K562 (cell line): ENCODE data around the gene BNC2. TPM values are rescaled to one million over a fixed set of nuclear protein-coding genes. Genes with fewer than 3 reads are reported as not detected.

Source experiments
- ATAC-seq: fragments of 200-7000 bp; cut with Tn5 transposase; 3 replicates; pipeline ENCODE4 v1.9.1; 2020; ENCODE audit warnings: moderate library complexity
- BruUV-seq: library from RNA; stranded (reverse); fragments of 400-500 nt; replicated peaks from 2 replicates; lab custom pipeline; 2021; lab: Mats Ljungman, UMichigan
- CTCF ChIA-PET: fragments of 300-600 bp; formaldehyde crosslinking; extraction: SDS; loops from one replicate; lab custom pipeline; 2021; ENCODE audit warnings: low intra/inter-chr PET ratio; lab: Yijun Ruan, JAX
- POLR2A ChIA-PET: fragments of 300-600, 350-650 bp; sonication (Branson Sonifier 250); formaldehyde crosslinking; extraction: SDS; loops from one replicate; lab custom pipeline; 2021; ENCODE audit warnings: antibody characterized with exemption, inconsistent platforms; lab: Yijun Ruan, JAX
- DNase-seq, 4 experiments: peaks; one replicate each; pipeline versions ENCODE4 v3.0.0 to v3.0.0-alpha.2; 2011 to 2018; ENCODE audit warnings: low spot score in 3 of 4, mixed read lengths in 3 of 4; ENCODE audit errors: extremely low read depth in 1 of 4
- FAIRE-seq: peaks from 2 replicates; lab custom pipeline; 2011; peaks lifted over from hg19 to GRCh38; lab: Jason Lieb, UNC
- H2AFZ ChIP-seq: 2 replicates; pipeline ENCODE4 v1.6.0; 2011; ENCODE audit warnings: low read depth, low read length, control low read depth, inconsistent platforms
- H3K27ac ChIP-seq: fragments of 200-600 bp; 3 replicates; pipeline ENCODE4 v1.8.0; 2011; ENCODE audit warnings: low read depth, mild to moderate bottlenecking, control low read depth, inconsistent platforms, low read length, moderate library complexity, mixed read lengths; ENCODE audit errors: extremely low read depth
- H3K27me3 ChIP-seq, 2 experiments: fragments of 300-600 bp in 1 of 2; 2 replicates in 1 of 2; 3 replicates in 1 of 2; pipeline versions ENCODE4 v1.6.0 to v1.8.0; 2011; ENCODE audit warnings: inconsistent platforms in 2 of 2, low read length in 2 of 2, mild to moderate bottlenecking in 1 of 2, mixed read lengths in 1 of 2, moderate library complexity in 1 of 2; ENCODE audit not compliant: control insufficient read depth in 2 of 2, insufficient read depth in 2 of 2
- H3K36me3 ChIP-seq: fragments of 300-600 bp; 3 replicates; pipeline ENCODE4 v1.8.0; 2011; ENCODE audit warnings: mild to moderate bottlenecking, low read length, inconsistent platforms; ENCODE audit not compliant: control insufficient read depth, insufficient read depth
- H3K4me1 ChIP-seq, 2 experiments: fragments of 200-600 bp in 1 of 2; replicated peaks in 1 of 2; 2 replicates in 1 of 2; 3 replicates in 1 of 2; pipeline versions ENCODE4 v1.5.1 to v1.8.0; 2011; ENCODE audit warnings: inconsistent platforms in 2 of 2, low read length in 2 of 2, mild to moderate bottlenecking in 1 of 2, mixed read lengths in 1 of 2, moderate library complexity in 1 of 2; ENCODE audit not compliant: control insufficient read depth in 2 of 2, insufficient read depth in 2 of 2
- H3K4me2 ChIP-seq: 2 replicates; pipeline ENCODE4 v1.6.1; 2011; ENCODE audit warnings: low read length, control low read depth, inconsistent platforms, mixed read lengths; ENCODE audit not compliant: insufficient read depth
- H3K4me3 ChIP-seq: fragments of 200-600 bp; sonication (generic), shearing (Covaris generic); 2 replicates; pipeline ENCODE4 v1.5.1; 2016; ENCODE audit warnings: control low read depth, inconsistent platforms
- H3K79me2 ChIP-seq: fragments of 200-600 bp; 3 replicates; pipeline ENCODE4 v1.8.0; 2011; ENCODE audit warnings: low read length, inconsistent platforms; ENCODE audit not compliant: control insufficient read depth, insufficient read depth
- H3K9ac ChIP-seq, 2 experiments: 2 replicates each; pipeline versions ENCODE4 v1.6.0 to v1.6.1; 2011; ENCODE audit warnings: low read depth in 2 of 2, low read length in 2 of 2, control low read depth in 1 of 2, inconsistent platforms in 1 of 2, mild to moderate bottlenecking in 1 of 2, mixed read lengths in 1 of 2; ENCODE audit not compliant: insufficient read depth in 1 of 2
- H3K9me1 ChIP-seq: one replicate; pipeline ENCODE4 v1.6.0; 2011; ENCODE audit warnings: inconsistent platforms, mild to moderate bottlenecking, low read length, moderate library complexity; ENCODE audit not compliant: control insufficient read depth, insufficient read depth
- H3K9me3 ChIP-seq: replicated peaks from 2 replicates; pipeline ENCODE4 v1.5.1; 2011; ENCODE audit warnings: low read depth, low read length, inconsistent platforms; ENCODE audit not compliant: control insufficient read depth, insufficient read depth
- H4K20me1 ChIP-seq: replicated peaks from 2 replicates; pipeline ENCODE4 v1.6.1; 2011; ENCODE audit warnings: low read length, inconsistent platforms, mixed read lengths; ENCODE audit not compliant: control insufficient read depth, insufficient read depth
- BMI1 ChIP-seq: fragments of 150-350 bp; IDR thresholded peaks from 2 replicates; pipeline ENCODE4 v1.6.1; 2014; ENCODE audit warnings: low read length
- CREB3 ChIP-seq: fragments of 450-650 bp; conservative IDR thresholded peaks from 2 replicates; pipeline ENCODE4 v1.6.1; 2016; ENCODE audit warnings: missing genetic modification characterization, low read depth, mild to moderate bottlenecking, missing compliant biosample characterization, moderate library complexity
- MEF2D ChIP-seq: conservative IDR thresholded peaks from 2 replicates; pipeline ENCODE4 v1.6.1; 2016; ENCODE audit warnings: low read depth, missing genetic modification characterization, missing compliant biosample characterization
- PHF21A ChIP-seq: fragments of 450-650 bp; IDR thresholded peaks from 2 replicates; pipeline ENCODE4 v1.6.1; 2017; ENCODE audit warnings: low read depth, borderline replicate concordance
- RBM34 ChIP-seq: fragments of 200-400 bp; formaldehyde crosslinking; IDR thresholded peaks from 2 replicates; pipeline ENCODE4 v1.6.1; 2018; ENCODE audit warnings: low read length, borderline replicate concordance; ENCODE audit not compliant: insufficient read depth
- RCOR1 ChIP-seq, 2 experiments: IDR thresholded peaks; 2 replicates each; pipeline ENCODE4 v1.6.1; 2012; ENCODE audit warnings: low read depth in 2 of 2, low read length in 2 of 2, borderline replicate concordance in 1 of 2, improper control_type of control experiment in 1 of 2
- WGBS: fragments of 100-300 bp; shearing (Covaris generic); methylation state at CpG from one replicate; pipeline ENCODE4 v1.1.6; 2016; ENCODE audit warnings: low coverage, mixed read lengths; ENCODE audit not compliant: insufficient coverage; ENCODE audit errors: missing lambda C conversion rate; 5-methylcytosine and 5-hydroxymethylcytosine counted together
- in situ Hi-C: fragments of 300-500 bp; cut with MboI; formaldehyde crosslinking; loops from 4 replicates; pipeline ENCODE4 v1.15.0; 2018; ENCODE audit warnings: inconsistent platforms, mixed read lengths
- intact Hi-C: fragments of 100-400 bp; cut with micrococcal nuclease; formaldehyde crosslinking; loops from 2 replicates; pipeline ENCODE4 v1.14.2; 2022
- polyA plus RNA-seq, 8 experiments: library from polyadenylated mRNA; depleted of rRNA in 4 of 8; stranded (reverse) in 5 of 8; unstranded in 3 of 8; fragments of >200 nt; fragmentation: Nextera tagmentation in 2 of 8; fragmentation: Illumina TruSeq in 1 of 8; extraction: Ambion mirVana in 2 of 8; extraction: Trizol in 1 of 8; gene quantifications; 2 replicates each; pipeline versions ENCODE4 v1.2.1 to v1.2.3, GENCODE V29; 2011 to 2014; ENCODE audit warnings: inconsistent platforms in 1 of 8, missing spikeins in 1 of 8
- total RNA-seq, 7 experiments: library from RNA; depleted of rRNA in 6 of 7; stranded (reverse); fragments of >200 nt in 6 of 7; fragmentation: Illumina TruSeq in 2 of 7; extraction: Trizol in 2 of 7; gene quantifications; 2 replicates each; pipeline versions ENCODE4 v1.2.1 to v1.2.3, GENCODE V29; 2011 to 2021; ENCODE audit warnings: low replicate concordance in 1 of 7
- TF ChIP-seq, protein P1 (sequence below): sonication (generic); formaldehyde crosslinking; IDR thresholded peaks from 2 replicates; pipeline ENCODE4 v1.8.1; 2023; ENCODE audit warnings: mild to moderate bottlenecking, missing genetic modification reagents

BNC2 gene
- total and polyA plus RNA-seq, 9 of the 15 experiments (the other 6 are each of a cell fraction or from before 2014, with no cell fraction given), result not detected

- FAIRE-seq, result no peak
- TF ChIP-seq CREB3 (tag), result no peak
- no peak for TF ChIP-seq RCOR1 (IDR thresholded peaks at IDR 0.05; ENCODE audit: borderline replicate concordance in 1 of 2, low read depth in 2 of 2, low read length in 2 of 2)
- no peak for TF ChIP-seq PHF21A
- no peak for TF ChIP-seq BMI1
- TF ChIP-seq RBM34, result no peak
- TF ChIP-seq, protein P1, sequence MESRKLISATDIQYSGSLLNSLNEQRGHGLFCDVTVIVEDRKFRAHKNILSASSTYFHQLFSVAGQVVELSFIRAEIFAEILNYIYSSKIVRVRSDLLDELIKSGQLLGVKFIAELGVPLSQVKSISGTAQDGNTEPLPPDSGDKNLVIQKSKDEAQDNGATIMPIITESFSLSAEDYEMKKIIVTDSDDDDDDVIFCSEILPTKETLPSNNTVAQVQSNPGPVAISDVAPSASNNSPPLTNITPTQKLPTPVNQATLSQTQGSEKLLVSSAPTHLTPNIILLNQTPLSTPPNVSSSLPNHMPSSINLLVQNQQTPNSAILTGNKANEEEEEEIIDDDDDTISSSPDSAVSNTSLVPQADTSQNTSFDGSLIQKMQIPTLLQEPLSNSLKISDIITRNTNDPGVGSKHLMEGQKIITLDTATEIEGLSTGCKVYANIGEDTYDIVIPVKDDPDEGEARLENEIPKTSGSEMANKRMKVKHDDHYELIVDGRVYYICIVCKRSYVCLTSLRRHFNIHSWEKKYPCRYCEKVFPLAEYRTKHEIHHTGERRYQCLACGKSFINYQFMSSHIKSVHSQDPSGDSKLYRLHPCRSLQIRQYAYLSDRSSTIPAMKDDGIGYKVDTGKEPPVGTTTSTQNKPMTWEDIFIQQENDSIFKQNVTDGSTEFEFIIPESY, result no peak
- no peak for TF ChIP-seq MEF2D (tag)
- no peaks in the 10 kb centered on the region for H3K27me3 ChIP-seq
- no peak overlapping the region for H2AFZ ChIP-seq
- no peak overlapping the region for H3K4me2 ChIP-seq
- WGBS, result 0% methylated on average over 1 of the region's 1 CpG
- H3K4me1 ChIP-seq, result no peaks in the 10 kb centered on the region
- no peaks in the 10 kb centered on the region for H3K9me3 ChIP-seq
- CTCF ChIA-PET, result no interaction called here
- POLR2A ChIA-PET, result no interaction called here
- no peaks in the 10 kb centered on the region for H3K9me1 ChIP-seq
- H3K27ac ChIP-seq, result no peak overlapping the region
- DNase-seq, result no peak
- intact Hi-C loops (no loop called here), in situ Hi-C loops (no loop called here)
- no peaks in the 10 kb centered on the region for H3K79me2 ChIP-seq
- H3K9ac ChIP-seq, result no peak overlapping the region
- no peaks in the 10 kb centered on the region for H3K36me3 ChIP-seq
- H4K20me1 ChIP-seq, result no peaks in the 10 kb centered on the region
- H3K4me3 ChIP-seq, result no peak overlapping the region
- BruUV-seq, result no TSS peak
- ATAC-seq, result no peak
These were observed 49.1 kb downstream of the BNC2 start for GRCh38 chr9:16821344-16821743.
